Endothelial cell of umbilical vein (primary cell): Measurements from ENCODE around the gene CUZD1. TPM values are rescaled to one million over a fixed set of nuclear protein-coding genes. Genes with fewer than 3 reads are reported as not detected.
A peak's percentile ranks its signal among the peaks of the same experiment; 100 is the strongest.

Experiments used
- BruUV-seq: library from RNA; stranded (reverse); fragments of 400-500 nt; replicated peaks from 2 replicates; lab custom pipeline; 2021; lab: Mats Ljungman, UMichigan
- CTCF ChIA-PET: fragments of 300-600, 350-600 bp; sonication (Branson Sonifier 250); formaldehyde crosslinking; loops from one replicate; lab custom pipeline; 2021; ENCODE audit warnings: antibody characterized with exemption, inconsistent platforms; lab: Charles Lee
- POLR2A ChIA-PET: fragments of 300-600, 350-600 bp; sonication (Branson Sonifier 250); formaldehyde crosslinking; loops from one replicate; lab custom pipeline; 2021; ENCODE audit warnings: antibody characterized with exemption, inconsistent platforms; lab: Charles Lee
- DNase-seq: peaks from one replicate; pipeline ENCODE4 v3.0.0-alpha.2; 2011; ENCODE audit warnings: low read depth, low spot score
- FAIRE-seq: peaks from 2 replicates; lab custom pipeline; 2011; peaks lifted over from hg19 to GRCh38; lab: Jason Lieb, UNC
- H2AFZ ChIP-seq: 2 replicates; pipeline ENCODE4 v1.6.0; 2012; ENCODE audit warnings: low read depth, low read length, control low read depth, inconsistent platforms
- H3K27ac ChIP-seq: 2 replicates; pipeline ENCODE4 v1.5.1; 2011; ENCODE audit warnings: low read depth, mild to moderate bottlenecking, control low read depth, low read length, moderate library complexity; ENCODE audit not compliant: insufficient read depth
- H3K27me3 ChIP-seq, 2 experiments: 2 replicates each; pipeline versions ENCODE4 v1.6.0 to v1.6.1; 2011; ENCODE audit warnings: low read length in 2 of 2, mixed read lengths in 1 of 2; ENCODE audit not compliant: control insufficient read depth in 2 of 2, insufficient read depth in 2 of 2
- H3K36me3 ChIP-seq, 2 experiments: 2 replicates in 1 of 2; 3 replicates in 1 of 2; pipeline ENCODE4 v1.5.1; 2011; ENCODE audit warnings: low read length in 2 of 2, mild to moderate bottlenecking in 1 of 2, moderate library complexity in 1 of 2; ENCODE audit not compliant: control insufficient read depth in 2 of 2, insufficient read depth in 2 of 2; ENCODE audit errors: extremely low read depth in 1 of 2
- H3K4me1 ChIP-seq: 3 replicates; pipeline ENCODE4 v1.5.1; 2011; ENCODE audit warnings: mild to moderate bottlenecking, low read length; ENCODE audit not compliant: control insufficient read depth, insufficient read depth; ENCODE audit errors: extremely low read depth
- H3K4me2 ChIP-seq: 2 replicates; pipeline ENCODE4 v1.6.1; 2011; ENCODE audit warnings: low read length, control low read depth, mixed read lengths; ENCODE audit not compliant: insufficient read depth
- H3K4me3 ChIP-seq, 3 experiments: fragments of 200-600 bp in 1 of 3; sonication (generic), shearing (Covaris generic) in 1 of 3; replicated peaks in 1 of 3; 2 replicates each; pipeline ENCODE4 v1.5.1; 2011 to 2016; ENCODE audit warnings: control low read depth in 3 of 3, low read length in 3 of 3, mild to moderate bottlenecking in 2 of 3, inconsistent platforms in 1 of 3, low read depth in 1 of 3, moderate library complexity in 1 of 3; ENCODE audit not compliant: insufficient read depth in 1 of 3
- H3K79me2 ChIP-seq: 2 replicates; pipeline ENCODE4 v1.6.0; 2012; ENCODE audit warnings: low read length, inconsistent platforms; ENCODE audit not compliant: control insufficient read depth, insufficient read depth
- H3K9ac ChIP-seq: replicated peaks from 2 replicates; pipeline ENCODE3; 2011; ENCODE audit warnings: low read length, control low read depth; ENCODE audit not compliant: insufficient read depth; ENCODE audit errors: extremely low read depth
- H3K9me1 ChIP-seq: replicated peaks from 3 replicates; pipeline ENCODE4 v1.6.0; 2011; ENCODE audit warnings: mild to moderate bottlenecking, low read length; ENCODE audit not compliant: control insufficient read depth, insufficient read depth; ENCODE audit errors: extremely low read depth
- H3K9me3 ChIP-seq: replicated peaks from 2 replicates; pipeline ENCODE4 v1.5.1; 2012; ENCODE audit warnings: low read length, inconsistent platforms; ENCODE audit not compliant: control insufficient read depth, insufficient read depth
- H4K20me1 ChIP-seq: replicated peaks from 2 replicates; pipeline ENCODE3; 2011; ENCODE audit warnings: mild to moderate bottlenecking, low read length; ENCODE audit not compliant: control insufficient read depth, insufficient read depth; ENCODE audit errors: extremely low read depth
- EZH2 ChIP-seq: IDR thresholded peaks from 2 replicates; pipeline ENCODE4 v1.6.1; 2012; ENCODE audit warnings: borderline replicate concordance, low read depth, mild to moderate bottlenecking, moderate library complexity, low read length, inconsistent platforms; ENCODE audit not compliant: severe bottlenecking
- FOS ChIP-seq: IDR thresholded peaks from 2 replicates; pipeline ENCODE4 v1.6.1; 2011; ENCODE audit warnings: mild to moderate bottlenecking, low read length, moderate library complexity, borderline replicate concordance; ENCODE audit not compliant: insufficient read depth
- GATA2 ChIP-seq: IDR thresholded peaks from 2 replicates; pipeline ENCODE4 v1.7.0; 2011; ENCODE audit warnings: low read depth, mild to moderate bottlenecking, moderate library complexity, mixed read lengths, low read length; ENCODE audit not compliant: insufficient read length, insufficient read depth
- JUN ChIP-seq: IDR thresholded peaks from 2 replicates; pipeline ENCODE4 v1.6.1; 2011; ENCODE audit warnings: borderline replicate concordance, low read depth; ENCODE audit not compliant: insufficient read length, insufficient read depth
- MYC ChIP-seq: IDR thresholded peaks from one replicate; pipeline ENCODE4 v1.6.1; 2011; ENCODE audit warnings: mild to moderate bottlenecking, low read depth, low read length
- POLR2A ChIP-seq: IDR thresholded peaks from 2 replicates; pipeline ENCODE4 v1.6.1; 2012; ENCODE audit warnings: low read depth, mild to moderate bottlenecking, control low read depth, low read length
- POLR2AphosphoS5 ChIP-seq: IDR thresholded peaks from 2 replicates; pipeline ENCODE4 v1.6.1; 2012; ENCODE audit warnings: low read depth, mild to moderate bottlenecking, control low read depth, low read length, moderate library complexity; ENCODE audit not compliant: insufficient read depth
- dilution Hi-C: fragments of 300-500 bp; cut with MboI; formaldehyde crosslinking; loops from one replicate; pipeline ENCODE4 v1.15.0; 2019; ENCODE audit warnings: low sequenced_read_pairs; ENCODE audit not compliant: extremely low pct_ligation_motif_present
- intact Hi-C: fragments of 100-400 bp; cut with micrococcal nuclease; formaldehyde crosslinking; loops from one replicate; pipeline ENCODE4 v1.10.0; 2022
- polyA plus RNA-seq, 4 experiments: library from polyadenylated mRNA; depleted of rRNA in 3 of 4; stranded (reverse) in 3 of 4; unstranded in 1 of 4; fragments of >200 nt; gene quantifications; 2 replicates each; pipeline versions ENCODE4 v1.2.1 to v1.2.3, GENCODE V29; 2011 to 2012; ENCODE audit warnings: missing spikeins in 1 of 4
- total RNA-seq: library from RNA; stranded (reverse); gene quantifications from 2 replicates; pipeline ENCODE4 v1.2.3, GENCODE V29; 2021
- TF ChIP-seq, protein P1 (sequence below), 2 donors: IDR thresholded peaks; 1 replicate in 1 of 2; 2 replicates in 1 of 2; pipeline ENCODE4 v1.5.1; 2011; ENCODE audit warnings: low read length in 2 of 2, mild to moderate bottlenecking in 2 of 2, moderate library complexity in 2 of 2, control low read depth in 1 of 2, inconsistent platforms in 1 of 2, low read depth in 1 of 2; ENCODE audit not compliant: insufficient read depth in 1 of 2; ENCODE audit errors: extremely low read depth in 1 of 2
- TF ChIP-seq, protein P2 (sequence below): IDR thresholded peaks from 2 replicates; pipeline ENCODE4 v1.6.1; 2011; ENCODE audit not compliant: insufficient read depth, insufficient read length

Gene CUZD1
- total and polyA plus RNA-seq, 2 donors (not counting 3 experiments of a cell fraction or from before 2014, with no cell fraction given) = 1.1 to 1.4 TPM

DNA sequence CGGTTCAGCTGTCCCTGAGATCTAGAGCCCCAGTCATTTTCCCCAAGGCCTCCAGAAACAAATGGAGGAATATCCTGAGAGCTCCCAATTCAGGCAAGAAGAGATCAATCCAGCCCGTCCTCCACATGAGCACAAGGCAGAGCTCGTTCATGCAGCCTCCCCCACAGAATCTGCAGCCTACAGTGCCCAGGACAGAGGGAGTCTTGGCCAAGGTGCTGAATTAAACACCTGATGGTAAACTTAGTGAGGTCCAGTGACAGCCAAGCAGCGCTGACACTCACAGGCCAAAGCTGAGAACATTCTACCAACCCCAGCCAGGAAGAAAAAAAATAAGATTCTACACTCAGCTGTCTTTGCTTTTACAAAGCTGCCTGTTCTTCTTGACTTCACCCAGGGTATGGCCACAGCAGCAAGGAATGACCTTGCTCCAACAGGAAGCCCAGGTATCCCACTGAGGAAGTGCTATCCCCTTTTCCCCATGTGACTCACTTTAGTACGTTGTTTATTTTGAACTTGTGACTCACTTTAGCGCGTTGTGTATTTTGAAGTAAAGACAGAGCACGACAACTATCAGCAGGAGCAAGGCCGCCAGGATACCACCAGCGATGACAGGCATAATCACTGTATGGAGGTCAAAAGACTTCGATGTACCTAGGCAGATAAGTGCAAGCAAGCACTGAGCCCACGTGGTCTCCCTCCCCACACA, 4.4 kb upstream of the CUZD1 start:
- Histone ChIP-seq H3K9me1 (no peaks in the 10 kb centered on the region), H3K4me2 (peak overlapping the region; percentile 73), H3K9ac (peak overlapping the region; percentile 44), H3K4me3 (no peak overlapping the region), H3K4me1 (peaks cover 56% of the 10 kb centered on the region), H3K27me3 (no peaks in the 10 kb centered on the region), H3K27ac (peak overlapping the region; percentile 73), H2AFZ (no peak overlapping the region), H3K79me2 (peaks cover 21% of the 10 kb centered on the region), H3K9me3 (no peaks in the 10 kb centered on the region), H3K36me3 (no peaks in the 10 kb centered on the region), H4K20me1 (no peaks in the 10 kb centered on the region)
- DNase-seq = peak; percentile 66
- peak; percentile 82 for FAIRE-seq
- POLR2A ChIA-PET = no interaction called here
- no TSS peak for BruUV-seq
- TF ChIP-seq GATA2 (no peak), POLR2AphosphoS5 (peak; percentile 69), FOS (peak; percentile 57), POLR2A (no peak), EZH2 (no peak), JUN (peak; percentile 72), MYC (no peak)
- TF ChIP-seq, protein P1, sequence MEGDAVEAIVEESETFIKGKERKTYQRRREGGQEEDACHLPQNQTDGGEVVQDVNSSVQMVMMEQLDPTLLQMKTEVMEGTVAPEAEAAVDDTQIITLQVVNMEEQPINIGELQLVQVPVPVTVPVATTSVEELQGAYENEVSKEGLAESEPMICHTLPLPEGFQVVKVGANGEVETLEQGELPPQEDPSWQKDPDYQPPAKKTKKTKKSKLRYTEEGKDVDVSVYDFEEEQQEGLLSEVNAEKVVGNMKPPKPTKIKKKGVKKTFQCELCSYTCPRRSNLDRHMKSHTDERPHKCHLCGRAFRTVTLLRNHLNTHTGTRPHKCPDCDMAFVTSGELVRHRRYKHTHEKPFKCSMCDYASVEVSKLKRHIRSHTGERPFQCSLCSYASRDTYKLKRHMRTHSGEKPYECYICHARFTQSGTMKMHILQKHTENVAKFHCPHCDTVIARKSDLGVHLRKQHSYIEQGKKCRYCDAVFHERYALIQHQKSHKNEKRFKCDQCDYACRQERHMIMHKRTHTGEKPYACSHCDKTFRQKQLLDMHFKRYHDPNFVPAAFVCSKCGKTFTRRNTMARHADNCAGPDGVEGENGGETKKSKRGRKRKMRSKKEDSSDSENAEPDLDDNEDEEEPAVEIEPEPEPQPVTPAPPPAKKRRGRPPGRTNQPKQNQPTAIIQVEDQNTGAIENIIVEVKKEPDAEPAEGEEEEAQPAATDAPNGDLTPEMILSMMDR (IDR thresholded peaks at IDR 0.05; ENCODE audit: extremely low read depth in 1 of 2, insufficient read depth in 1 of 2, low read depth in 1 of 2, low read length in 2 of 2) = no peak
- TF ChIP-seq, protein P2, sequence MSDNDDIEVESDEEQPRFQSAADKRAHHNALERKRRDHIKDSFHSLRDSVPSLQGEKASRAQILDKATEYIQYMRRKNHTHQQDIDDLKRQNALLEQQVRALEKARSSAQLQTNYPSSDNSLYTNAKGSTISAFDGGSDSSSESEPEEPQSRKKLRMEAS = peak; percentile 21
- dilution Hi-C loops = no loop called here
- intact Hi-C loops = loop anchor here (2.0 to 10.0 kb wide), 4 partner anchors 105 to 543 kb away; partner anchors contain the start of genes BUB3 and C10orf88
- CTCF ChIA-PET = interaction anchor here (1.1 to 1.2 kb wide), 2 partner anchors 28 to 159 kb away, joined by 3 read pairs; partner anchors contain the start of genes ACADSB and IKZF5
